IPS DF 6.9 (cell line): ENCODE measurements around the gene PRRC1.

Experiments used
- DNase-seq: peaks from one replicate; pipeline ENCODE4 v3.0.0-alpha.2; 2013; ENCODE audit warnings: low read depth, low spot score
- H3K27ac ChIP-seq: one replicate; pipeline ENCODE4 v1.5.1; 2013; ENCODE audit warnings: low read length, control low read depth
- H3K27me3 ChIP-seq: 2 replicates; pipeline ENCODE4 v1.6.1; 2013; ENCODE audit warnings: mild to moderate bottlenecking, low read length; ENCODE audit not compliant: control insufficient read depth, insufficient read depth
- H3K36me3 ChIP-seq: 2 replicates; pipeline ENCODE4 v1.6.1; 2013; ENCODE audit warnings: low read length; ENCODE audit not compliant: control insufficient read depth, insufficient read depth
- H3K4me1 ChIP-seq: 2 replicates; pipeline ENCODE4 v1.6.1; 2013; ENCODE audit warnings: low read length; ENCODE audit not compliant: control insufficient read depth, insufficient read depth
- H3K4me3 ChIP-seq: 2 replicates; pipeline ENCODE4 v1.5.1; 2013; ENCODE audit warnings: mild to moderate bottlenecking, low read length
- H3K9me3 ChIP-seq: 2 replicates; pipeline ENCODE4 v1.6.1; 2013; ENCODE audit warnings: low read length, inconsistent platforms; ENCODE audit not compliant: control insufficient read depth, insufficient read depth
- WGBS: extraction: QIAGEN DNeasy Blood & Tissue Kit; methylation state at CpG from one replicate; pipeline ENCODE4 v1.1.7; 2013; ENCODE audit warnings: mixed read lengths, missing lambda C conversion rate; ENCODE audit not compliant: insufficient read length, insufficient coverage; 5-methylcytosine and 5-hydroxymethylcytosine counted together

PRRC1 gene

GRCh38 chr5:127590156-127590722 lies 72.8 kb downstream of the PRRC1 start:
- WGBS, result no CpG with 5 or more reads among the region's 6 CpGs
- H3K9me3 ChIP-seq, result no peaks in the 10 kb centered on the region
- H3K4me3 ChIP-seq, result no peak overlapping the region
- H3K4me1 ChIP-seq, result no peaks in the 10 kb centered on the region; the same call in 1 of the 2 replicates
- H3K27me3 ChIP-seq, result no peaks in the 10 kb centered on the region
- no peak for DNase-seq
- H3K36me3 ChIP-seq, result no peaks in the 10 kb centered on the region
- no peak overlapping the region for H3K27ac ChIP-seq

GRCh38 chr5:127595484-127596368 lies 78.3 kb downstream of the PRRC1 start:
- no peaks in the 10 kb centered on the region; the same call in 1 of the 2 replicates for H3K27me3 ChIP-seq
- WGBS, result no CpG with 5 or more reads among the region's 9 CpGs
- no peak overlapping the region for H3K27ac ChIP-seq
- no peaks in the 10 kb centered on the region for H3K36me3 ChIP-seq
- no peak for DNase-seq
- no peaks in the 10 kb centered on the region for H3K4me1 ChIP-seq
- no peak overlapping the region for H3K4me3 ChIP-seq
- no peaks in the 10 kb centered on the region for H3K9me3 ChIP-seq

- H3K36me3 ChIP-seq, result no peaks in the 10 kb centered on the region
- no peaks in the 10 kb centered on the region; the same call in 1 of the 2 replicates for H3K27me3 ChIP-seq
- no peak overlapping the region for H3K27ac ChIP-seq
- DNase-seq, result no peak
- no peaks in the 10 kb centered on the region for H3K4me1 ChIP-seq
- no CpG with 5 or more reads among the region's 3 CpGs for WGBS
- no peak overlapping the region for H3K4me3 ChIP-seq
- no peaks in the 10 kb centered on the region for H3K9me3 ChIP-seq
Measured at GRCh38 chr5:127596501-127596900, 79.1 kb downstream of the PRRC1 start.

- H3K27me3 ChIP-seq, result no peaks in the 10 kb centered on the region; the same call in 1 of the 2 replicates
- no peaks in the 10 kb centered on the region for H3K36me3 ChIP-seq
- no peak for DNase-seq
- no peaks in the 10 kb centered on the region for H3K9me3 ChIP-seq
- H3K4me1 ChIP-seq, result peaks cover 1% of the 10 kb centered on the region; the same call in 1 of the 2 replicates
- H3K4me3 ChIP-seq, result no peak overlapping the region
- no CpG with 5 or more reads among the region's 3 CpGs for WGBS
- no peak overlapping the region for H3K27ac ChIP-seq
Measured at GRCh38 chr5:127599320-127599719, 81.9 kb downstream of the PRRC1 start.

GRCh38 chr5:127599847-127600246 lies 82.4 kb downstream of the PRRC1 start:
- no CpG with 5 or more reads among the region's 4 CpGs for WGBS
- H3K4me1 ChIP-seq, result peaks cover 1% of the 10 kb centered on the region; the same call in 1 of the 2 replicates
- no peaks in the 10 kb centered on the region; the same call in 1 of the 2 replicates for H3K27me3 ChIP-seq
- no peaks in the 10 kb centered on the region for H3K9me3 ChIP-seq
- H3K36me3 ChIP-seq, result no peaks in the 10 kb centered on the region
- no peak overlapping the region for H3K27ac ChIP-seq
- H3K4me3 ChIP-seq, result no peak overlapping the region
- DNase-seq, result no peak

GRCh38 chr5:127601111-127601510 lies 83.7 kb downstream of the PRRC1 start:
- H3K27me3 ChIP-seq, result no peaks in the 10 kb centered on the region
- WGBS, result no CpG with 5 or more reads among the region's 1 CpG
- H3K9me3 ChIP-seq, result no peaks in the 10 kb centered on the region
- DNase-seq, result no peak
- no peak overlapping the region for H3K27ac ChIP-seq
- peaks cover 1% of the 10 kb centered on the region; the same call in 1 of the 2 replicates for H3K4me1 ChIP-seq
- no peaks in the 10 kb centered on the region for H3K36me3 ChIP-seq
- no peak overlapping the region for H3K4me3 ChIP-seq

GRCh38 chr5:127601601-127602000 lies 84.2 kb downstream of the PRRC1 start:
- Histone ChIP-seq H3K4me3 (no peak overlapping the region), H3K9me3 (no peaks in the 10 kb centered on the region), H3K27me3 (no peaks in the 10 kb centered on the region), H3K36me3 (no peaks in the 10 kb centered on the region), H3K27ac (no peak overlapping the region), H3K4me1 (peaks cover 1% of the 10 kb centered on the region; the same call in 1 of the 2 replicates)
- no CpG with 5 or more reads among the region's 4 CpGs for WGBS
- no peak for DNase-seq

GRCh38 chr5:127602481-127602880 lies 85.0 kb downstream of the PRRC1 start:
- no peaks in the 10 kb centered on the region for H3K36me3 ChIP-seq

GRCh38 chr5:127602896-127603844 lies 85.7 kb downstream of the PRRC1 start:
- WGBS, result no CpG with 5 or more reads among the region's 8 CpGs
- Histone ChIP-seq H3K27ac (no peak overlapping the region), H3K4me3 (no peak overlapping the region), H3K9me3 (no peaks in the 10 kb centered on the region), H3K27me3 (no peaks in the 10 kb centered on the region), H3K4me1 (peaks cover 1% of the 10 kb centered on the region; the same call in 1 of the 2 replicates), H3K36me3 (no peaks in the 10 kb centered on the region)
- DNase-seq, result no peak

More at GRCh38 chr5:127602481-127602880, 85.0 kb downstream of the PRRC1 start:
- no peak overlapping the region for H3K4me3 ChIP-seq
- peaks cover 1% of the 10 kb centered on the region; the same call in 1 of the 2 replicates for H3K4me1 ChIP-seq
- H3K9me3 ChIP-seq, result no peaks in the 10 kb centered on the region
- no CpG with 5 or more reads among the region's 3 CpGs for WGBS
- H3K27ac ChIP-seq, result no peak overlapping the region
- no peaks in the 10 kb centered on the region for H3K27me3 ChIP-seq
- DNase-seq, result no peak
